Panc1 (cell line): ENCODE results near the gene CASP9. TPM values are rescaled to one million over a fixed set of nuclear protein-coding genes. Genes with fewer than 3 reads are reported as not detected.

Experiments used
- ATAC-seq: fragments of 200-7000 bp; cut with Tn5 transposase; 2 replicates; pipeline ENCODE4 v1.9.1; 2020; ENCODE audit warnings: mild to moderate bottlenecking, moderate library complexity
- BruUV-seq: library from RNA; stranded (reverse); fragments of 400-500 nt; replicated peaks from 2 replicates; lab custom pipeline; 2021; lab: Mats Ljungman, UMichigan
- CTCF ChIA-PET: fragments of 300-600 bp; sonication (Branson Sonifier 250); formaldehyde crosslinking; loops from one replicate; lab custom pipeline; 2022; ENCODE audit warnings: antibody characterized with exemption; lab: Charles Lee
- POLR2A ChIA-PET: fragments of 300-600 bp; sonication (Branson Sonifier 250); formaldehyde crosslinking; loops from one replicate; lab custom pipeline; 2022; ENCODE audit warnings: antibody characterized with exemption; lab: Charles Lee
- DNase-seq: peaks from one replicate; pipeline ENCODE4 v3.0.0-alpha.2; 2010; ENCODE audit warnings: low read depth, low spot score
- H3K27ac ChIP-seq: 2 replicates; pipeline ENCODE4 v1.5.1; 2011; ENCODE audit warnings: mild to moderate bottlenecking, low read length, inconsistent platforms
- H3K27me3 ChIP-seq: fragments of 200-500 bp; sonication (Bioruptor generic); 2 replicates; pipeline ENCODE4 v1.6.0; 2014; ENCODE audit warnings: low read length, inconsistent platforms; ENCODE audit not compliant: control insufficient read depth, insufficient read depth
- H3K36me3 ChIP-seq: fragments of 200-500 bp; sonication (Bioruptor generic); 2 replicates; pipeline ENCODE4 v1.5.1; 2014; ENCODE audit warnings: inconsistent platforms, mild to moderate bottlenecking, low read length, moderate library complexity; ENCODE audit not compliant: control insufficient read depth, insufficient read depth
- H3K4me1 ChIP-seq: 2 replicates; pipeline ENCODE4 v1.5.1; 2011; ENCODE audit warnings: inconsistent platforms, mild to moderate bottlenecking, low read length, moderate library complexity; ENCODE audit not compliant: control insufficient read depth, insufficient read depth
- H3K4me3 ChIP-seq, 2 experiments: 2 replicates each; pipeline ENCODE4 v1.5.1; 2011 to 2012; ENCODE audit warnings: low read depth in 2 of 2, low read length in 2 of 2, mild to moderate bottlenecking in 2 of 2, inconsistent platforms in 1 of 2, moderate library complexity in 1 of 2
- H3K9me3 ChIP-seq: fragments of 200-500 bp; sonication (Bioruptor generic); 2 replicates; pipeline ENCODE4 v1.5.1; 2014; ENCODE audit warnings: low read depth, mild to moderate bottlenecking, inconsistent platforms, low read length, moderate library complexity; ENCODE audit not compliant: control insufficient read depth, insufficient read depth
- POLR2AphosphoS5 ChIP-seq: IDR thresholded peaks from 2 replicates; pipeline ENCODE4 v1.6.1; 2012; ENCODE audit warnings: mild to moderate bottlenecking, low read depth, low read length, moderate library complexity
- REST ChIP-seq, 2 experiments: IDR thresholded peaks; 2 replicates each; pipeline ENCODE4 v1.6.1; 2011 to 2012; ENCODE audit warnings: low read depth in 2 of 2, control low read depth in 1 of 2, low read length in 1 of 2, mild to moderate bottlenecking in 1 of 2, moderate library complexity in 1 of 2; ENCODE audit not compliant: insufficient read depth in 1 of 2
- SIN3A ChIP-seq: IDR thresholded peaks from 2 replicates; pipeline ENCODE4 v1.6.1; 2012; ENCODE audit warnings: low read depth, mild to moderate bottlenecking, low read length, moderate library complexity, borderline replicate concordance; ENCODE audit not compliant: insufficient read depth
- TCF7L2 ChIP-seq: IDR thresholded peaks from 2 replicates; pipeline ENCODE4 v1.6.1; 2011; ENCODE audit warnings: mild to moderate bottlenecking, low read depth, low read length, inconsistent platforms
- in situ Hi-C: cut with HindIII; loops from 2 replicates; pipeline ENCODE4 v1.10.0; 2016; ENCODE audit warnings: low sequenced_read_pairs, low pct_unique_long_range_greater_than_20kb
- intact Hi-C: fragments of 100-400 bp; cut with micrococcal nuclease; formaldehyde crosslinking; loops from one replicate; pipeline ENCODE4 v1.10.0; 2022; ENCODE audit not compliant: unreplicated experiment
- total RNA-seq: library from RNA; stranded (reverse); gene quantifications from one replicate; pipeline ENCODE4 v1.2.1, GENCODE V29; 2021; ENCODE audit not compliant: unreplicated experiment
- TF ChIP-seq, protein P1 (sequence below): fragments of 450-650 bp; IDR thresholded peaks from 2 replicates; pipeline ENCODE4 v1.5.1; 2017; ENCODE audit warnings: mild to moderate bottlenecking

CASP9 gene
- total RNA-seq, 1 experiment from 2014 or later, result 7.5 TPM

GRCh38 chr1:15479654-15480347 is 44.2 kb downstream of the CASP9 start:
- H3K36me3 ChIP-seq, result no peaks in the 10 kb centered on the region
- no peaks in the 10 kb centered on the region for H3K27me3 ChIP-seq
- no peaks in the 10 kb centered on the region for H3K9me3 ChIP-seq
- in situ Hi-C loops, result no loop called here
- ATAC-seq, result no peak
- BruUV-seq, result no TSS peak
- H3K27ac ChIP-seq, result no peak overlapping the region
- ChIA-PET CTCF (interaction anchor here (0.6 kb wide), 1 partner anchor 379 kb away, joined by 5 read pairs; no protein-coding TSS in a partner anchor), POLR2A (no interaction called here)
- DNase-seq, result no peak
- no peaks in the 10 kb centered on the region for H3K4me1 ChIP-seq
- no peak overlapping the region for H3K4me3 ChIP-seq
- intact Hi-C loops, result no loop called here
- no peak for TF ChIP-seq SIN3A
- no peak for TF ChIP-seq TCF7L2
- no peak for TF ChIP-seq POLR2AphosphoS5
- TF ChIP-seq, protein P1, sequence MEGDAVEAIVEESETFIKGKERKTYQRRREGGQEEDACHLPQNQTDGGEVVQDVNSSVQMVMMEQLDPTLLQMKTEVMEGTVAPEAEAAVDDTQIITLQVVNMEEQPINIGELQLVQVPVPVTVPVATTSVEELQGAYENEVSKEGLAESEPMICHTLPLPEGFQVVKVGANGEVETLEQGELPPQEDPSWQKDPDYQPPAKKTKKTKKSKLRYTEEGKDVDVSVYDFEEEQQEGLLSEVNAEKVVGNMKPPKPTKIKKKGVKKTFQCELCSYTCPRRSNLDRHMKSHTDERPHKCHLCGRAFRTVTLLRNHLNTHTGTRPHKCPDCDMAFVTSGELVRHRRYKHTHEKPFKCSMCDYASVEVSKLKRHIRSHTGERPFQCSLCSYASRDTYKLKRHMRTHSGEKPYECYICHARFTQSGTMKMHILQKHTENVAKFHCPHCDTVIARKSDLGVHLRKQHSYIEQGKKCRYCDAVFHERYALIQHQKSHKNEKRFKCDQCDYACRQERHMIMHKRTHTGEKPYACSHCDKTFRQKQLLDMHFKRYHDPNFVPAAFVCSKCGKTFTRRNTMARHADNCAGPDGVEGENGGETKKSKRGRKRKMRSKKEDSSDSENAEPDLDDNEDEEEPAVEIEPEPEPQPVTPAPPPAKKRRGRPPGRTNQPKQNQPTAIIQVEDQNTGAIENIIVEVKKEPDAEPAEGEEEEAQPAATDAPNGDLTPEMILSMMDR, result no peak
- TF ChIP-seq REST (IDR thresholded peaks at IDR 0.05; ENCODE audit: insufficient read depth in 1 of 2, low read depth in 2 of 2, low read length in 1 of 2), result no peak

GRCh38 chr1:15477646-15478212 is 46.3 kb downstream of the CASP9 start:
- intact Hi-C loops (no loop called here), in situ Hi-C loops (no loop called here)
- DNase-seq, result no peak
- CTCF ChIA-PET, result no interaction called here
- no peak for TF ChIP-seq POLR2AphosphoS5
- no peak for TF ChIP-seq TCF7L2
- no peak for TF ChIP-seq REST (IDR thresholded peaks at IDR 0.05; ENCODE audit: insufficient read depth in 1 of 2, low read depth in 2 of 2, low read length in 1 of 2)
- no peak for TF ChIP-seq SIN3A
- TF ChIP-seq, protein P1, result no peak
- no peaks in the 10 kb centered on the region for H3K27me3 ChIP-seq
- no peak overlapping the region for H3K27ac ChIP-seq
- no peaks in the 10 kb centered on the region for H3K36me3 ChIP-seq
- H3K9me3 ChIP-seq, result no peaks in the 10 kb centered on the region
- H3K4me1 ChIP-seq, result no peaks in the 10 kb centered on the region
- no TSS peak for BruUV-seq
- ATAC-seq, result no peak
- POLR2A ChIA-PET, result no interaction called here
- no peak overlapping the region for H3K4me3 ChIP-seq
